ENCODE measurements around the gene SEL1L. TPM values are rescaled to one million over a fixed set of nuclear protein-coding genes. Genes with fewer than 3 reads are reported as not detected.

The SEL1L gene
- total RNA-seq, 2 donors from 2014 or later = 46.8 to 67.1 TPM

Other genes starting within 250 kb of the SEL1L start
- under 1 TPM; 0.45 to 0.48 TPM for gene STON2, start 133.5 kb downstream of the SEL1L start, total RNA-seq

Data from activated naive CD4-positive, alpha-beta T cell treated with anti-CD3 and anti-CD28 coated beads, Interleukin-2, amount 50 U/mL, for 72 hours (primary cell).